GM10266 (cell line): ENCODE data around the gene IFT52.

ENCODE experiments used
- DNase-seq: peaks from one replicate; pipeline ENCODE4 v3.0.0; 2012; ENCODE audit errors: extremely low spot score
- CTCF ChIP-seq: IDR thresholded peaks from 2 replicates; pipeline ENCODE4 v1.5.1; 2012; ENCODE audit warnings: mild to moderate bottlenecking, low read depth; ENCODE audit not compliant: control insufficient read depth, insufficient read depth; ENCODE audit errors: missing control alignments

The IFT52 gene

DNA sequence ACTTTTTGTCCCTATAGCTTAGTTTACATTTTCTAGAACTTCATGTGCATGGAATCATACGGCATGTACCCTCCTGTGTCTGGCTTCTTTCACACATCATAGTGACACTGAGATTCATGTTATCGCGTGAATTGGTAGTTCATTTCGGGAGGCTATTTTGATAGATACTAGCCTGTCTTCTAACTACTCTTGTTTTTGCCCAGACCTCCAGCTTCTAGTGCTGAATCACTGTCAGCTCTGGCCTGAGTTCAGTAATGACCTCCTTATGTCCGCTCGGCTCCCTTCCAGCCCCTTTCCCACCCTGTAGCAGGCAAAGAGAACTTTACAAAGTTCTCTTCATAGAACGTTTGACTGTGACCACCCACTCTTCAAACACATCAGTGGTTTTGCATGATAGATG is 90.2 kb downstream of the IFT52 start:
- no peak for DNase-seq
- no peak for TF ChIP-seq CTCF

GRCh38 chr20:43681468-43681942 is 90.8 kb downstream of the IFT52 start:
- TF ChIP-seq CTCF, result no peak
- no peak for DNase-seq

GRCh38 chr20:43681991-43682410 is 91.3 kb downstream of the IFT52 start:
- peak; percentile 74 for DNase-seq
- TF ChIP-seq CTCF, result no peak

- DNase-seq, result no peak
These were observed 91.7 kb downstream of the IFT52 start for GRCh38 chr20:43682446-43682845.

DNA sequence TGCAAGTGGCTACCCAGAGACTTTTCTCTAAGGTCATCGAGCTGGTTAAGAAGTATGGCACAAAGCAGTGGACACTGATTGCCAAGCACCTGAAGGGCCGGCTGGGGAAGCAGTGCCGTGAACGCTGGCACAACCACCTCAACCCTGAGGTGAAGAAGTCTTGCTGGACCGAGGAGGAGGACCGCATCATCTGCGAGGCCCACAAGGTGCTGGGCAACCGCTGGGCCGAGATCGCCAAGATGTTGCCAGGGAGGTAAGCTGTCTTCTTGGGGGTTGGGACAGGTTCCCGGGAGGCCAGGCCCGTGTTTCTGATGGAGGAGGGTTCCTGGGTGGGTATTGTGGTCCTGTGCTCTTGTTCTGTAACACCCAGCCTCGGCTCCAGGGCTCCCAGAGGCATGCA is 96.1 kb downstream of the IFT52 start:
- DNase-seq, result no peak
- TF ChIP-seq CTCF, result no peak

More at GRCh38 chr20:43682446-43682845, 91.7 kb downstream of the IFT52 start:
- no peak for TF ChIP-seq CTCF

DNA sequence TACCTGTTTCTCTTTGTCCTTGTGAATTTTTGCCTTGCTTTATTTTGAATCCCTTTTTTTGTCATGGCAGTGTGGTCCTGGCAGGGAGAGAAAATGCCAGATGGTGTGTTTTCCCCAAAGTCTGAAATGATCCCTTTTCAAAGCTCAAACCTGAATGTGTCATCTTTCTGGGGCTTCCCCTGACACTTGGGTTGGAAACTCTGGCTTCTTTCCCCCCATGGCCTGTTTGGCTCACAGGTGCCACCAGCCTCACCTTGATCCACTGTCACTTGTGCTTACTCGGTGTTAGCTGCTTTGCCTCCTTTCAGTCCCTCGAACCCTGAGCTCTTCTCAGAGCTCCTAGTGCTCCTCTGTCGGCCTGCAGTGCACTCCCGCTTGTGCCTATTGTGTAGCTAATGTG is 98.4 kb downstream of the IFT52 start:
- no peak for DNase-seq
- no peak for TF ChIP-seq CTCF

DNA sequence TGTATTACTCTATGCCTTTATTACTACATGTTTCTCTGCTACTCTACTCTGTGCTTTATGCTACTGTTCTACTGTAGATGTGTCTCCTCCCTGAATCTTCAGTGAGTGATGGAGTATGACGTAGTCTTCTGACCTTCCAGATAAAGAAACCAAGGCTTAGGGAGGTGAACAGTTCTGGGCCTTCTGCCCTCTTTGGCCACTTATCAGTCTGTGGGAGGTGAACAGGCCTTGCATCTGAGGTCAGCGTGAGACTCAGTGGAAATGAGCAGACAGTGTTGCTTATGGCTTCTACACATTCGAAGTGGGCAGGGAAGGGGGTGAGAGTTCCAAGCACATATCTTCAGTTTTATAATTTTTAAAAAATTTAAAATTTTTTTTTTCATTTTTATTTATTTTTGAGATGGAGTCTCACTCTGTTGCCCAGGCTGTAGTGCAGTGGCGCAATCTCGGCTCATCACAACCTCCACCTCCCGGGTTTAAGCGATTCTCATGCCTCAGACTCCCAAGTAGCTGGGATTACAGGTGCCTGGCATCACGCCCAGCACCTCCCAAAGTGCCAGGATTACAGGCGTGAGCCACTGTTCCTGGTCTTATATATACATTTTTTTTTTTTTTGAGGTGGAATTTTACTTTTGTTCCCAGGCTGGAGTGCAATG is 100.3 kb downstream of the IFT52 start:
- no peak for DNase-seq
- TF ChIP-seq CTCF, result no peak
